Thyroid gland (tissue), 4 donors: Measurements from ENCODE around the gene IRS1.

ENCODE experiments used
- CTCF ChIP-seq, 6 experiments: fragments of 200-600 bp in 3 of 6; fragments of 450-650 bp in 3 of 6; sonication (generic) in 3 of 6; IDR thresholded peaks; one replicate each; pipeline ENCODE4 v1.5.1; 2016 to 2019; ENCODE audit warnings: antibody characterized with exemption in 6 of 6, mild to moderate bottlenecking in 2 of 6, inconsistent platforms in 1 of 6, moderate library complexity in 1 of 6
- POLR2A ChIP-seq, 2 donors: fragments of 450-650 bp; IDR thresholded peaks; one replicate each; pipeline ENCODE4 v1.6.1; 2017; ENCODE audit warnings: antibody characterized with exemption in 2 of 2, mild to moderate bottlenecking in 2 of 2, moderate library complexity in 1 of 2

DNA sequence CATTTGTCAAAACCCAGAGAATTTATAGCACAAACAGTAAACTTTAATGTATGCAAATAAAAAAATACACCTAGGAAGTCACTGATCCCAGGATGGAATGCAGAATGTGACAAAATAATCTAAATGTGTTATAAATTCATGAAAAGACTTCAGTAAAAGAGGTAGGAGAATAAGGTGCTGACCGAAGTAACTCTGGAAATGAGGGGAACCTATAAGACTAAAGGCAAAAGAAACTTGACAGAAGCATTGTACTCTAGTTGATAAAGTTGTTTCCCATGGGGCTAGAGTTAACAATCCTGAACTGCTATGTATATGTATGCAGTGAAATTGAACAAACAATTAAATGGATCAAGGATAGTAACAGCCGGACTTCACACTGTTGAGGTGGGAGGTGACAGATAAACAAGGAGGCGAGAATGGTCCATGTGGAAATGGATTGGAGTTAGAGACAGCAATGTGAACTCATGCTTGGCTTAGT, 24.5 kb downstream of the IRS1 start:
- TF ChIP-seq POLR2A (IDR thresholded peaks at IDR 0.05) (no peak), CTCF (IDR thresholded peaks at IDR 0.05) (no peak)
